Panc1 (cell line): Measurements from ENCODE around the gene PARD3.

ENCODE experiments used
- CTCF ChIP-seq: fragments of 450-650 bp; IDR thresholded peaks from 2 replicates; pipeline ENCODE4 v1.5.1; 2017; ENCODE audit warnings: mild to moderate bottlenecking
- REST ChIP-seq, 2 experiments: IDR thresholded peaks; 2 replicates each; pipeline ENCODE4 v1.6.1; 2011 to 2012; ENCODE audit warnings: low read depth in 2 of 2, control low read depth in 1 of 2, low read length in 1 of 2, mild to moderate bottlenecking in 1 of 2, moderate library complexity in 1 of 2; ENCODE audit not compliant: insufficient read depth in 1 of 2

- TF ChIP-seq REST (IDR thresholded peaks at IDR 0.05; ENCODE audit: insufficient read depth in 1 of 2, low read depth in 2 of 2, low read length in 1 of 2) (no peak), CTCF (no peak)
Measured at GRCh38 chr10:34547291-34547690, 267.8 kb downstream of the PARD3 start.
